Stimulated activated CD4-positive, alpha-beta T cell treated with anti-CD3 and anti-CD28 coated beads, Interleukin-15, amount 100 ng/mL, for 1 hour (primary cell): ENCODE data around the gene MYH7B.

ENCODE experiments used
- DNase-seq, 2 donors: peaks; one replicate each; pipeline ENCODE4 v3.0.0-alpha.2; 2020; ENCODE audit warnings: low read depth in 1 of 2, low spot score in 1 of 2

MYH7B gene

GRCh38 chr20:35004051-35004725, 48.5 kb downstream of the MYH7B start:
- DNase-seq, result no peak

DNA sequence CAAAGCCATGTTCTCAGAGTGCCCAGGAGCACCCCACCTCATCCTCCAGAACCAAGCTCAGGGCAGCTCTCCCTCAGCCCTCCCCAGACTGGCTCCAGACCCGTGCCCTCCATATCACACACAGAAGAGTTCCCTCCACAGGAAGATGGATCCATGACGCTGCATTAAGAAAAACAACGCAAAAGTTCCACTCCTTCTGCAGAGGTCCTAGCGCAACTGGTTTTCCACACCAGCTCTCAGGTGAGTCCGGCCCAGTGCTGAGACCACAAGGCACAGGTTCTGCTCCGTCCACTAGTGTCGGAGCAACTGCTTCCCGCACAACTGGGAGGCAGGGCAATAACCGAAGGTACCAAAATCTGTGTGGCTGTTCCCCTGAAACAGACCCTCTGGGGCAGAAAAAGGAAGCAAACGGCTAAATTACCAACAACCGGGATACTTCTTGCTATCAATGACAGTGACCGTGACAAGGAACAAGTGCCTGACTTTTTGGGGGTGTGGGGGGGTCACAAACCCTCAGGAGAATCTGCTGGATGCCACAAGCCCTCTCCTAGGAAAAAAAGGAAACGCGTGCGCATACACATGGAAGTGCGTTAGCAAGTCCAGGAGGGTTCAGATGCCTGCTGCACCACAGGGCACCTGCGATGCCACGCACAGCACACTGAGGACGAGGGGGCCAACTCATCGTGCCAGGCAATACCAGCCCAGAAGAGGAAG, 49.2 kb downstream of the MYH7B start:
- DNase-seq, result no peak
